GM21360 (cell line): Measurements from ENCODE around the gene USP15.

Experiments
- ATAC-seq: cut with Tn5 transposase; IDR thresholded peaks from one replicate; pipeline ENCODE4 v1.9.1; 2021; ENCODE audit warnings: mild to moderate bottlenecking, moderate library complexity; ENCODE audit not compliant: unreplicated experiment

USP15 gene

DNA sequence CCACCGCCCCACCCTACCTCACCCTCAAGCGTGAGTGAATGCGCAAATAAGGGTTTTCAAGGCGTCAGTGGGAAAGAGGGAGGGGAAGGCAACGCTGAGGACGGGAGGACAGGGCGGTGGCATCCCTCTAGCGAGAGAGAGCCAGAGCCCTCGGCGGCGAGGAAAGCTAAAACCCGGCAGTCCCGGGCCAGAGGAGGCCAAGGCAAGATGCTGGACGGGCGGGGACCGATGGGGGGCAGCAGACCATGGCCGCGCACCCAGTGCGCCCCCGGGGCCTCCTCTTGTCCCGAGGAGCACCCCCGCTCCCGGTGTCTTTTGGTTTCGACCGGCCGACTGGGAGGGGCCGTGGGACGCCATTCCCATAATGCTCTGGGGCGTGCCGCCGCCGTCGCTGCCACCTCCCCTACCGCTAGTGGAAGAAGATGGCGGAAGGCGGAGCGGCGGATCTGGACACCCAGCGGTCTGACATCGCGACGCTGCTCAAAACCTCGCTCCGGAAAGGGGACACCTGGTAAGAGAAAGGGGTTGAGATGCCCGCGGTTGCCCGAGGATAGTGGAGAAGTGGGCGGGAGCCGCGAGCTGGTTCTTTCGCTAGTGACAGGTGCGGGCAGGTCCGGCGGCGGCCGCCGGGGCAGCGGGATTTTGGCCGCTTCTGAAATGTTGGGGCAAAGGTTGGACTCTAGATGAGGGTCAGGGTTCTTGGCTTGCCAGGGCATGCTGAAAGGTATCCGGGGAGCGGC, at the start of gene USP15:
USP15 (plus strand) TSS at position 412 of the 740 bp plus-strand sequence; CDS start at position 423, 11 bp downstream.
- peak; percentile 78 for ATAC-seq

DNA sequence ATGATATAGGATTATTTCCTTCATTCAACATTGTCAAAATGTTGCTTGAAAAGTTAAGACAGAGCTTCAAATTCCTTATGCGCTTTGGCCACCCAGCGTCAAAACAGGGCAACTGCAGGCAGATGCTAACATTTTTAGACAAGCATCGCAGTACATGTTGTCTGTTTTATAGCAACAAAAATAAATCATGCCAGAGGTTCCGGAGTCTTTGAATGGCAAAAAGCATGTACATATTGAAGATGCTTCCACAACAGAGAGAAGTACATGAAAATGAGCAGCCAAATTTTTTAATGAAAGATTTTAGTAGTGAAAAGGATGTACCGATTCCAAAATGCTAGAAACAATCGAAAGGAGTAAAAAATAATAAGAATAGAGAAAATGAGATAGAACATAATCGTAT, 49.8 kb upstream of the USP15 start:
- ATAC-seq: peak; percentile 76

DNA sequence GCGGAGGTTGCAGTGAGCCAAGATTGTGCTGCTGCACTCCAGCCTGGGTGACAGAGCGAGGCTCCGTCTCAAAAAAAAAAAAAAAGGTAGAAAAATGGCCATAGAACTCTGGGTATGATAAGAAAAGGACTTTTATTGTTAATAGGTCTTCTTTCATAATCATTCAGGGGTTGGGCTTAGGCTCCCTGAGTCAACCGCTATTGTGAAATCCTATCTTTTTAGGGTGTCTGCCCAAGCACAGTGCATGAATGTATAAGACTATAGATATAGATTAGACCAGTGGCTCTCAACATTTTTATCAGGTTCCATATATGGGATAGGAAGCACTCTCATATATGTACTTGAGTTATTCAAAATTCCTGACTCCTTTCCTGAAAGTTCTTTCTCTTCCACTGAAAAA, 48.7 kb upstream of the USP15 start:
- ATAC-seq: no peak

DNA sequence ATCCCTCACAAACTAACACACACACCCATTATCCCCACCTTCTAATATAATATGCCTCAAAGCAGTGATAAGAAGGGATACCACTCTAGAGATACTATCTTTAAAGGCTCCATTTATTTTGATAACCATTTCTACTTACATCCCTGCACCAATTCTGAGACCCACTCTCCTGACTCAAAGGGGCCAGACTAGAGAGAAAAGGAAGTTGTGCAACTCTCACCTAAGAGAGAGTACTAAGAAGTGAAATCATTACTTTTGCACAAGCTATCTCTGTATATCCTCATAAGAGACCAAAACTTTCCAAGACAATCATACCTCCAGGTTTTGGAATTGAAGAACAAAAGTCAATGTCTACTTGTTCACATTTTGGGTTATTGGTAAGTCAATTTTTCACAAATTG, 45.4 kb upstream of the USP15 start:
- ATAC-seq: no peak

DNA sequence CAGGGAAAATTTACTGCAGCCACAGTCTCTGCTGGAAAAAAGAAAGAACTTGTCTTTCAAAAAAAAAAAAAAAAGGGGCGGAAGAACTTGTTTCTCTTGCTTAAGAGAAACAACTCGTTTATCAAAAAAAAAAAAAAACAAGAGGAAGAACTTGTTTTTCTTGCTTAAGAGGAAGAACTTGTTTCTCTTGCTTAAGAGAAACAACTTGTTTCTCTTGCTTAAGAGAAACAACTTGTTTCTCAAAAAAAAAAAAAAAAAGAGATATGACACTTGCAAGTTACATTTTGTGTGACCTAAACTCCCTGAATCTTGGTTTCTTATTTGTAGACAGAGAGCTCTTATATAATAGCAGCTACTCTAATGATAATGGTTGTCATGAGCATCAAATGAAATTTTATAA, 44.7 kb upstream of the USP15 start:
- no peak for ATAC-seq

DNA sequence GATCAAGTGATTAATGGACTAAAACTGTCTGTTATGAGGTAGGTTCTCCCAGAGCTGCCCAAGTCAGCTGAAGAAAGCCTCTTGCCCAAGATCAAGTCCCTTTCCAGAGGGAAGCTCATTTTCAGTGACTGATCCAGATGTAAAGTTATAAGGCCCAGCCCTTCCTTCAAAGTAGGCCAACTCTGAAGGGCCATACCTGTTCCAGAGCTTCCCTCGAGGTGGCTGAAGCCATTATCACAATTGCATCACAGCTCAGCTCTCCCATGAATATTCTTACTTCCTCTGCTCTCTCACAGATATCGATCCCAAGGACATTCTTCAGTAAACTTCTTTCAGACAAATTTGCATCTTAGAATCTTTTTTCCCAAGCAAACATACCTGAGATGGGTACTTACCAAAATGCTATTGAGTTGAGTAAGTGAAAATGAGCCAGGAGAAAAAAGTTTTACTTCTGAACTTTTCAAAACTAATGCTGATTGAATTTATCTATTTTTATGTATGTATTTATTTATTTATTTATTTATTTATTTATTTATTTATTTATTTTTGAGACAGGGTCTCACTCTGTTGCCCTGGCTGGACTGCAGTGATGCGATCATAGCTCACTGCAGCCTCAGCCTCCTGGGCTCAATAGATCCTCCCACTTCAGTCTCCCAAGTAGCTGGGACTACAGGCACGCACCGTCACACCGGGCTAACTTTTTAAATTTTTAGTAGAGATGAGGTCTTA, 42.6 kb upstream of the USP15 start:
- ATAC-seq: no peak

DNA sequence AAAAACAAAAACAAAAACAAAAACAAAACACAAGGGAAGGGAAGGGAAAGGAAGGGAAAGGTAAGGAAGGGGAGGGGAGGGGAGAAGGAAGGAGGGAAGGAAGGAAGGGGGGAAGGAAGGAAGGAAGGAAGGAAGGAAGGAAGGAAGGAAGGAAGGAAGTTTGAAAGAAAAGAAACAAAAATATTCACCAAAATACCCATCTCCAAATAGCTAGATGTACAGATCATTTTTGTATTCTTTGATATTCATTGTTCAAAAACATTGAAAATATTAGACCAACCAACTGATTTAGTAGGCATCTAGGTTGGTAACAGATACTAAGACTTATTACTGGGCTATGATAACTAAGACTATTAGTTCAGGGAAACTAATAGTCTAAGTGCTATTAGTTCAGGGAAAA, 39.1 kb upstream of the USP15 start:
- ATAC-seq: no peak

DNA sequence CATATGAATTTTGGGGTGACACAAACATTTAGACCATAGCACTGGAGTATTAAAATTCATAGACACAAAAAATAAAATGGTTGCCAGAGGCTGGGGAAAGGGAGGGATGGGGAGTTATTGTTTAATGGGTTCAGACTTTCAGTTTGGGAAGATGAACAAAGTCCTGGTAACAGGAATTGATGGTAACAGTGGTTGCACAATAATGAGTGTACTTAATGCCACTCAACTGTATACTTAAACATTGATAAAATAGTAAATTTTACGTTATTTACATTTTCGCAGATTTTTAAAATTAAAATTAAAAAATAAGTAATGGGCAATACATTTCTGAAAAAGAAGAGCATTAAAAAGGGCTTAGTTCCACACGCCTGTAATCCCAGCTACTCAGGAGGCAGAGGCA, 35.6 kb upstream of the USP15 start:
- no peak for ATAC-seq

DNA sequence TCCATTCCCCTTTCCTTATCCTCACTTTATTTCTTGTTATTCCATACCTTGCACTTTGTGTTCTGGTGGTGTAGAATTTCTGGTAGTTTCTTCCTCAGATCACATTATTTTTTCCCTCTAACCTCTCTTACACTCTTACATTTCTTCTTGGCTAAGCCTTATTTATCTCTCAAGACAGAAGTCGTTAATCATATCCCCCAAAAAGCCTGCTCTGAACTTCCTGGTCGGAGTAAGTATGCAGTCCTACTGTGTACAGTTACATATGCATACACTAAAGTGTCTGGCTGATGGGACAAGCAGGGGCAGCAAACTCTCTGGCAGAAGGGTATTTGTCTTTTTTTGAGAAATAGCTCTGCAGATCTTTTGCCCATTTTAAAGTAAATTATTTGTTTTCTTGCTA, 33.1 kb upstream of the USP15 start:
- no peak for ATAC-seq

DNA sequence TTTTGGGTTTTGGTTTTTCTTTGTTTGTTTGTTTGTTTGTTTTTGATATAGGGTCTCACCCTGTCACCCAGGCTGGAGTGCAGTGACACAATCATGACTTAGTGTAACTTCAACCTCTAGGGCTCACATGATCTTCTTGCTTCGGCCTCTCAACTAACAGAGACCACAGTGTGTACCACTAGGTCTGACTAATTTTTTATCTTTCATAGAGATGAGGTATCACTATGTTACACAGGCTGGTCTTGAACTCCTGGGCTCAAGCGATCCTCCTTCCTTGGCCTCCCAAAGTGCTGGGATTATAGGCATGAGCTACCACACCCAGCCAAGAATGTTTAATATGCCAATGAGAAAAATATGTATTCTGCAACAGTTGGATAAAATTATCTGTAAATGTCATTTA, 29.6 kb upstream of the USP15 start:
- no peak for ATAC-seq

DNA sequence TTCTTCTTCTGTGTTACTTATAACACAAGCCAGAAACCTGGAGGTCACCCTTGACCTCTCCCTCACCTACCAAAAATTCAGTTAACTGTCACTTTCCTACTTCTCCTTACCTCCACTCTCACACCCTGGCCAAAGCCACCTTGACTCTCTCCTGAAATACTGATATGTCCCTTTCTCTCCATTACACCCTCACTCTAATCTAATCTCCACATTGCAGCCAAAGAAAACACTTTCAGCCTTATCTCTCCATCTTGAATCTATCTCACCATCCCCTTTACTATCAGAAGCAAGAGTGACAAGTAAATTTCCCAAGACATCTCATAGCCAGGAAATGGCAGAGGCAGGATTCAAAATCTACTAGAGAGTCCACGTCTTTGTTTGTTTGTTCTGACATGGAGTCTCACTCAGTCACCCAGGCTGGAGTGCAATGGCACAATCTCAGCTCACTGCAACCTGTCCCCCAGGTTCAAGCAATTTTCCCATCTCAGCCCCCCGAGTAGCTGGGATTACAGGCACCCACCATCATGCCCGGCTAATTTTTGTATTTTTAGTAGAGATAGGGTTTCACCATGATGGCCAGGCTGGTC, 28.0 kb upstream of the USP15 start:
- ATAC-seq: no peak

DNA sequence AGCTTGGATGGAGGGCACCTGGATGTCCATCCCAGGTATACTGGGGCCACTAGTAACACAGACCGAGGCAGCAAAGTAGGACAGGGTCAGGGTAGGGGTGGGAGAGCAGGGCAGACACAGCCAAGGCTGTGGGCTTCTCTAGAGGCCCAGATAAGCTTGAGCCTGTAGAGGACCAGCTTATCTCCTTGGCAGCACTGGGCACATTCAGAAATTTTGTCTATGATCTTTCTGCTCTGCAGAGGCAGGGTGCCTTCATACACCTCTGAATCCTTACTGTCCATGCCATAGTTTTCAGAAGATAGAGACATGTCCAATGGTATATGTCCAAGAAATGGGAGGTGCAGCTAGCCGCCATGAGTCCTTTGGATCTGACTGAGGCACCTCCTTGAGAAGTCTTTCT, 26.4 kb upstream of the USP15 start:
- no peak for ATAC-seq

DNA sequence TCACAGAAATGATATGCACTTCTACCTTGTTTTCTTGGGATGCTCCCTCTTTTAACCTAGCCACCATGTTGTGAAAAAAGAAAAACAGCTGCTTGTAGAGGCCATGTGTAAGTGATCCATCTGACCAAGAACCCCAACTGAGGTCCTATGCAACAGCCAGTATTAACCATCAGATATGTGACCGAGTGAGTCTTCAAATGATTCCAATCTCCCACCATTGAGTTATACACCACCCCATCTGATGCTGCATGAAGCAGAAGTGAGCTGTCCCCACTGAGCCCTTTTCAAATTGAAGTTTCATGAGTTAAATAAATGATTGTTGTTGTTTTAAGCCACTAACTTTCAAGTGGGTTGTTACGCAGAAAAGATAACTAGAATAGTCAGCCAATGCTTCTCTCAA, 20.6 kb upstream of the USP15 start:
- ATAC-seq: no peak

DNA sequence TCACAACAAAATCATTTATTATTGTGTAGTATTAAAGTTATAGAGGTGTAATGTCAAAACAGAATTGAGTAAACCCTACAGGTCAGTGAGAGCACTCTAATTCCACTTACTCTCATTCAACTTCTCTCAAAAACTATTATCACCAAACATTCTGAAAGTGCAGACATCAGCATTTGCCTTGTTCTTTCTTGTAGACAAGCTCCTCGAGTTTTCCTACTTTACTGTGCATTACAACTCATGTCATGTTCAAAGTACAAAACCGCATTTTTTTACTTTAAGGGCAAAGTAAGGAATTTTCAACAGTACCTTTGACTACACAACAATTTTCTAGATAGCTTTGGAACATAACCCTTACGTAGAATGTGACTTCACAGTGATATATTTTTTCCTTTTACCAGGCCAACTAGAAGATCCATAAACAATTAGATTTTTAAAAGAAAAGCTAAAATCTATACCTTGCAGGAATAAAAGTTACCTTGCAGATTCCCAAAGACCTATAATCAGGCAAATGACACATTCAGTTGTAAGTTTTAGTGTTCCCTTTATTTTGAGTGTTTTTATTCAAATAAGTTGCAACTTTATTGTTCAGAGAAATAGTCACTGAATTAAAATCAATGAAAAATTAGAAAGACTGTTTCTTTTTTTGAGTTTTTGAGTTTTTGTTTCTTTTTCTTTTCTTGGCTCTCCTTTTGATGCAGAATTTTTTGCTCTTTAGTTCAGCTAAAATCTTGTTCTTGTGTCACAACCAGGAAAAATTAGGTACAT, 12.7 kb upstream of the USP15 start:
- no peak for ATAC-seq

DNA sequence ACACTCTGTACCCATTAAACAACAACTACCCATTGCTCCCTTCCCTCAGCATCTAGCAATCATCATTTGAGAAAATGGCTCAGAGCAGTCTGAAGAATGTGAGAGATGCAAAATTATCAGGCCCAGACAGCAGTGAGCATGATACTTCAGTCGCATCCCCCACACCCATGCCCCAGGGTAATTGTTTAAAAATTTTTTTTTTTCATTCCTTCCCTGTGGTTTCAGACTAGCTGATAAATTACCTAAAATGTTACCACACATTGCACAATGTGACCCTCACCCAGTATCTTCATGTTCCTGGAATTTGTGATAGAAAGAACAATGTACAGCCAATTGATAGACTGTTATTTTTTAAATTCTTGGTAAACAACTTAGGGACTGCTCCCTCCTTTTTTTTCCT, 11.3 kb upstream of the USP15 start:
- no peak for ATAC-seq

DNA sequence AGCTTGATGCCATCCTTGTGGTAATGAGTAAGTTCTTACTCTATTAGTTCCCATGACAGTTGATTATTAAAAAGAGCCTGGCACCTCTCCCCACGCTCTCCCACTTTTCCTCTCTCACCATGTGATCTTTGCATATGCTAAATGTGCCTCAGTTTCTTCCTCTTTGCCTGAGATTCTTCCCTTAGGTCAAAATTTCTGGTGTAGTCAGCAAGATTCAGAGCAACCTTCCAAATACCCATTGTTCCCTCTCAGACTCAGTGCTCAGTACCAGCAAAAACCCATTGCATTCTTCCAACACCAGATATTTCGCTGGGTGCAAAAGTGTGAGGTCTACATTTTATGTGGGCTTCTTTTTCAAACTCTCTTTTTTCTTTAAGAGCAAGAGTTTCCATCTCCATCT, 10.8 kb upstream of the USP15 start:
- ATAC-seq: no peak

DNA sequence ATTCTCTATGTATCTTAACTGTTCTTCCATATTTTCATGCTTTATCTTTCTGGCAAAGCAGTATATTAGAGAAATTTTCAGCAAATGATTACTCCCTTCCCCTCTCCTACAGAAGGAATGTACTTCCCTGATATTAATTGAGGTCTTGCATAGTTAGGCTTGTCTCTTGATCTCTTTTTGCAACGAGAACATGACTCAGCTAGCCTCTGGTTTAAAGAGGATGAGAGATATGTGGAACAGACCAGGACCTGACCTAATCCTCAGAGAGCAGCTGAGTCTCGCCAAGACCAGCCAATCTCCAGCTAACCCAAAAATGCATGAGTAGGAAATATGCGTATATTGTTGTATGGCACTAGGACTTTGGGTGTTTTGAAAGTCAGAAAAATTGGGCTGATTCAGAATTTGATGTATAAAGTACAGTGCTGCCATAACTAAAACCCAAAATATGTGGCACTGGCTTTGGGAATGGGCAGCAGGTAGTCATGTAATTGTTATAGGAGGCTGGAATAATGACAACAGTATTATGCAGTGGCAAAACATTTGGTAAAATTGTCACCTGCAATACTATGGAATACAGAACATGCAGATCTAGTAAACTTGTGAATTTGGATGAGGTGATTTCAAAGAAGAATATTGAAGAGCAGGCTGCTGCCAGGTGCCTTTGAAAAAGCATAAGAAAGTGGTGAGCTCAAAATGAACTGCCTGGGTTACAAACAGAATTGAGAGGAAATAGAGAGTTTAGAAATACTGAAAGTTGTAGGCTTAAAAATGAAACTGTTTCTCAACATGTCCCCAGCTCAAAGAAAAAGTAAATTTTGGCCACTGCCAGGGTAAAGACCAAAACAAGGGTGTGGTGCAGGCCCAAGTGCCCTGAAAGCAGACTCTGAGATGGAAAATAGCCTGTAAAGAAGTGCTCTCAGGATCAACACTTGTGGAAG, 9.3 kb upstream of the USP15 start:
- peak; percentile 92 for ATAC-seq

DNA sequence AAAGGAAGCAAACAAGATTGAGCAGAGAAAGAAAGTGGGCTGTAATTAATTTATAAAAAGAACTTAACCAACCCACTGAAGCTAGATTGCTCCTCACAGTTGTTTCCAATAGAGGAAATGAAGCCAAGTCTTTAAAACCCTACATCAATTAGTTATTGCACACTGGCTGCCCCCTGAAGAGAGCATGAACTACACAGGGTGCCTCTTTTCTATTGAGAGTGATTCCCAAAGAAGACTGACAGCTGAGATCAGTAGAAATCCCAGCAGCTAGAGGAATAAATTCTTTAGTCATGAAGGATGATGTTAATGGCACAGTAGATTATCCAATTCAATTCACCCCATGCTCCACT, 8.6 kb upstream of the USP15 start:
- ATAC-seq: peak; percentile 38

DNA sequence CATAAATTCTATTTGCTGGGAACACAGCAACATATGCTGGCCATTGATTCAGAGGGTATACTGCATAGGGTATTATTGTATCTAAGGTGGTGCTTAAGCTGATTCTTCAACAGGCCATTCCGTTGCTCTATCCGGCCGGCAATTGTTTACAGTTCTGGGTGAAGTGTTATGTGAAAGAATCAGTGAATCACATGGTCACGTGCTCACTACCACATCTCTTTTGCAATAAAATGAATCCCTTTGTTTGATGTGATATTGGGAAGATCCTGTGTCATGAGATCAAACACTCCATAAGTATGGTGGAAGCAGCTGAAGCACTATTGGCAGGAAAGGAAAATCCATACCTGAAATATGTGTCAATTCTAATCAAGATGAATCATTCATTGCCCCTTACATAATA, 7.6 kb upstream of the USP15 start:
- ATAC-seq: no peak

DNA sequence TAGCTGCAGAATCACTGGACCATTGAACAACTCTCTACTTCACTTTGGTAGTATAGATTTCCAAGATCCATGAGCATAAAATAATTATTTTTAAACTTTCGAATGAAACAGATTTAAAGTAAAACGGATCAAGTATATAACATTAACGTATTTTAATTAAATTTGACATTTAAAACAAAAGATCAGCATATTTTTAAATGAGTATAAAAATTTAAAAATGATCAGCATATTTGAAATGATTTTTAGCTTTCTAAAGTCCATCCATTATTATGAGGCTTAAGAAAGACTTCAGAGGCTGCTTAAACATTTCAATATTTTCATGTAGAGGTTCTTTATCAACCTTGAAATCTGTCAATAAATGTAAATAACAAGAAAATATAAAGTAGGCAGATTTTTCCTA, 5.2 kb upstream of the USP15 start:
- ATAC-seq: no peak
